Measurements from ENCODE around the gene ZMYM1.
A peak's percentile ranks its signal among the peaks of the same experiment; 100 is the strongest.
"Not testable (repeated sequence)": the region's sequence is repeated elsewhere in the genome, so short reads cannot be mapped to it uniquely, and the experiment has no call there.

ZMYM1 gene

GRCh38 chr1:35079003-35079930, at the start of gene ZMYM1:
Gene ZMYM1 (plus strand): TSS chr1:35079385. CDS start chr1:35093988, 14,603 bp downstream.
- peak; percentile 79 for DNase-seq (ENCODE audit: low read depth)

- DNase-seq (ENCODE audit: low read depth): peak; percentile 4
Measured at GRCh38 chr1:35029761-35030160, 49.4 kb upstream of the ZMYM1 start.

- DNase-seq (ENCODE audit: low read depth): no peak
Measured at GRCh38 chr1:35030338-35030737, 48.8 kb upstream of the ZMYM1 start.

GRCh38 chr1:35030756-35031446, 48.3 kb upstream of the ZMYM1 start:
- DNase-seq (ENCODE audit: low read depth): peak; percentile 60

GRCh38 chr1:35032384-35032739, 46.8 kb upstream of the ZMYM1 start:
- no peak for DNase-seq (ENCODE audit: low read depth)

GRCh38 chr1:35033346-35033745, 45.8 kb upstream of the ZMYM1 start:
- no peak for DNase-seq (ENCODE audit: low read depth)

GRCh38 chr1:35036621-35037020, 42.6 kb upstream of the ZMYM1 start:
- DNase-seq (ENCODE audit: low read depth): no peak

GRCh38 chr1:35037206-35037605, 42.0 kb upstream of the ZMYM1 start:
- no peak for DNase-seq (ENCODE audit: low read depth)

- DNase-seq (ENCODE audit: low read depth): no peak
Measured at GRCh38 chr1:35038723-35039122, 40.5 kb upstream of the ZMYM1 start.

- no peak for DNase-seq (ENCODE audit: low read depth)
Measured at GRCh38 chr1:35043498-35043897, 35.7 kb upstream of the ZMYM1 start.

- no peak for DNase-seq (ENCODE audit: low read depth)
Measured at GRCh38 chr1:35044431-35044830, 34.8 kb upstream of the ZMYM1 start.

- DNase-seq (ENCODE audit: low read depth): no peak
Measured at GRCh38 chr1:35046730-35047129, 32.5 kb upstream of the ZMYM1 start.

- peak; percentile 99 for DNase-seq (ENCODE audit: low read depth)
Measured at GRCh38 chr1:35047188-35047858, 31.9 kb upstream of the ZMYM1 start.

GRCh38 chr1:35049116-35049515, 30.1 kb upstream of the ZMYM1 start:
- DNase-seq (ENCODE audit: low read depth): peak; percentile 67

- no peak for DNase-seq (ENCODE audit: low read depth)
Measured at GRCh38 chr1:35053433-35053832, 25.8 kb upstream of the ZMYM1 start.

- DNase-seq (ENCODE audit: low read depth): not testable (repeated sequence)
Measured at GRCh38 chr1:35054282-35054681, 24.9 kb upstream of the ZMYM1 start.

- not testable (repeated sequence) for DNase-seq (ENCODE audit: low read depth)
Measured at GRCh38 chr1:35058321-35058720, 20.9 kb upstream of the ZMYM1 start.

- no peak for DNase-seq (ENCODE audit: low read depth)
Measured at GRCh38 chr1:35058988-35059387, 20.2 kb upstream of the ZMYM1 start.

GRCh38 chr1:35062518-35063196, 16.5 kb upstream of the ZMYM1 start:
- DNase-seq (ENCODE audit: low read depth): peak; percentile 71

GRCh38 chr1:35064265-35064664, 14.9 kb upstream of the ZMYM1 start:
- DNase-seq (ENCODE audit: low read depth): no peak

GRCh38 chr1:35069746-35070145, 9.4 kb upstream of the ZMYM1 start:
- DNase-seq (ENCODE audit: low read depth): no peak

GRCh38 chr1:35073265-35073811, 5.8 kb upstream of the ZMYM1 start:
- no peak for DNase-seq (ENCODE audit: low read depth)
